ENCODE measurements around the gene AIFM1. TPM values are rescaled to one million over a fixed set of nuclear protein-coding genes. Genes with fewer than 3 reads are reported as not detected.

The AIFM1 gene
- polyA plus RNA-seq, 2 of the 4 experiments (the other 2 are of a cell fraction) = 90.2 to 103 TPM

DNA sequence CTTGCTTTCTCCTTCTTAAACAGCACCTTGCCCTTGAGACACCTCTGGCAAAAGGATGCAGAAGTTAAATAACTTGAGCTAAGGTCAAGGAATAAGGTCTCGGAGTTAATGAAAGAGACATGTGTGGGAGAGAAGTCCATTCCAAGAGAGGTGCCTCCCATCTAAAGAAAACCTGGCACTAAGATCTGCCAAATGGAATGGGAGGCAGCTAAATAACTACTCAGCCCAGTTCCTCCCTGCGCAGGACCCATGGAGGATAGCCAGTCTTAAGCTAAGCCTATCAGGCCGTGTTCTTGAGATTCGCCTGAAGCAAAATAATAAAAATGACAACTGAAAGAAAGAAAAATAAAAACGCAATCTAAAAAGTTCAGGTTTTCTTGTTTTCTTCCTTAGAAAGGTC is 34.7 kb downstream of the AIFM1 start (continued):
- no peak for TF ChIP-seq MAZ (IDR thresholded peaks at IDR 0.05; ENCODE audit: borderline replicate concordance, low read depth, low read length)
- no peak for TF ChIP-seq NR3C1 (IDR thresholded peaks at IDR 0.05)

DNA sequence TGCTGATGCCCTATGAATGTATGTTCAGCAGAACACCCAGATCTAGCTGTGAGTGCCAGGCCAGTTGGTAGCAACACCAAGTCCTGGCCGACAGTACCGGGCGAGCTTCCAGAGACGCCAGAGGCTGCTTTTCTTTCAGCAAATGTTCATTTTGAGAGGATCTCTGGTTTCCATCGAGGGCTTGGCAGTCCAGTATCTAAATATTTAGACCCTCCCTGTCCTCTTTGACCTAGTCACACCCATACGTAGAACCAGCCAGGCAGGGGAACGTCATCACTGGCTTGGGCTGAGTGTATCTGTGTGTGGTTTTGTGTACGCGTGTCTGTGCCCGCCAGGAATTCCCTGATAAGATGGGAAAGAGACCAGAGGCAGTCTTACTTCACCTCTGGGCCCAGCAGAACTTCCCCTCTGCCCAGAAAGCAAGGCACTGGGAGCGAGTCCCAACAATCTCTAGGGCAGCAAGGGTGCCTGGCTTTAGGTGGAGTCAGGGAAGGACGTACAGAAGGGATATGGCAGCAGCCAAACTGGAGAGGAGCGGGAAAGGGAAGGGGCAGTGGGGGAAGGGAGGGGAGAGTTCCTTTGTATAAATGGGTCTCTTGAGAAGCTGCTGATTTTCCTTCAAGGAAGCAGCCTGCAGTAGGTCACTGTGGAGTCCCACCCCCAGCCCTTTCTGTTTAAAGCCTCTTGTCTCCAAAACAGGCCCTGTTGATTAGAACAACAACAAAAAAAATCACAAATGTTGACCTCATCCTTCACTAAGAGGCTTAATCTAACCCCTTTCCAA is 40.4 kb downstream of the AIFM1 start:
- Histone ChIP-seq H3K4me2 (no peak overlapping the region), H3K9me3 (no peaks in the 10 kb centered on the region), H3K4me1 (peaks cover 6% of the 10 kb centered on the region; the same call in 1 of the 3 replicates), H3K27ac (no peak overlapping the region), H3K4me3 (no peak overlapping the region)
- FAIRE-seq = no peak
- DNase-seq (ENCODE audit: low read depth in 1 of 2, low spot score in 1 of 2) = no peak
- POLR2A ChIA-PET = no interaction called here
- CTCF ChIA-PET = interaction anchor here (0.6 to 0.7 kb wide), 2 partner anchors 27 to 201 kb away, joined by 3 read pairs; no protein-coding TSS in a partner anchor
- TF ChIP-seq SREBF2 (IDR thresholded peaks at IDR 0.05) = no peak
- TF ChIP-seq, protein P1, sequence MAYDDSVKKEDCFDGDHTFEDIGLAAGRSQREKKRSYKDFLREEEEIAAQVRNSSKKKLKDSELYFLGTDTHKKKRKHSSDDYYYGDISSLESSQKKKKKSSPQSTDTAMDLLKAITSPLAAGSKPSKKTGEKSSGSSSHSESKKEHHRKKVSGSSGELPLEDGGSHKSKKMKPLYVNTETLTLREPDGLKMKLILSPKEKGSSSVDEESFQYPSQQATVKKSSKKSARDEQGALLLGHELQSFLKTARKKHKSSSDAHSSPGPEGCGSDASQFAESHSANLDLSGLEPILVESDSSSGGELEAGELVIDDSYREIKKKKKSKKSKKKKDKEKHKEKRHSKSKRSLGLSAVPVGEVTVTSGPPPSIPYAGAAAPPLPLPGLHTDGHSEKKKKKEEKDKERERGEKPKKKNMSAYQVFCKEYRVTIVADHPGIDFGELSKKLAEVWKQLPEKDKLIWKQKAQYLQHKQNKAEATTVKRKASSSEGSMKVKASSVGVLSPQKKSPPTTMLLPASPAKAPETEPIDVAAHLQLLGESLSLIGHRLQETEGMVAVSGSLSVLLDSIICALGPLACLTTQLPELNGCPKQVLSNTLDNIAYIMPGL (CRISPR knock-in tag; IDR thresholded peaks at IDR 0.05; ENCODE audit: borderline replicate concordance) = no peak
- no peak for TF ChIP-seq ZFP36 (IDR thresholded peaks at IDR 0.05; ENCODE audit: borderline replicate concordance, partially characterized antibody)
- no peak for TF ChIP-seq USF2 (IDR thresholded peaks at IDR 0.05)
- TF ChIP-seq KDM5A (IDR thresholded peaks at IDR 0.05) = no peak
- TF ChIP-seq ZNF302 (CRISPR knock-in tag; IDR thresholded peaks at IDR 0.05) = no peak
- TF ChIP-seq CHD2 (IDR thresholded peaks at IDR 0.05; ENCODE audit: low read length, partially characterized antibody) = no peak
- no peak for TF ChIP-seq SMC3 (IDR thresholded peaks at IDR 0.05)
- TF ChIP-seq NR3C1 (IDR thresholded peaks at IDR 0.05) = no peak
- no peak for TF ChIP-seq ZSCAN20 (CRISPR knock-in tag; IDR thresholded peaks at IDR 0.05)
- TF ChIP-seq EHMT2 (IDR thresholded peaks at IDR 0.05; ENCODE audit: low read depth) = no peak
- TF ChIP-seq POLR2A (IDR thresholded peaks at IDR 0.05; ENCODE audit: low read length) = no peak
- TF ChIP-seq RCOR1 (IDR thresholded peaks at IDR 0.05; ENCODE audit: low read depth, low read length) = no peak
- TF ChIP-seq GATA3 (IDR thresholded peaks at IDR 0.05; ENCODE audit: borderline replicate concordance) = no peak
- TF ChIP-seq, protein P2, sequence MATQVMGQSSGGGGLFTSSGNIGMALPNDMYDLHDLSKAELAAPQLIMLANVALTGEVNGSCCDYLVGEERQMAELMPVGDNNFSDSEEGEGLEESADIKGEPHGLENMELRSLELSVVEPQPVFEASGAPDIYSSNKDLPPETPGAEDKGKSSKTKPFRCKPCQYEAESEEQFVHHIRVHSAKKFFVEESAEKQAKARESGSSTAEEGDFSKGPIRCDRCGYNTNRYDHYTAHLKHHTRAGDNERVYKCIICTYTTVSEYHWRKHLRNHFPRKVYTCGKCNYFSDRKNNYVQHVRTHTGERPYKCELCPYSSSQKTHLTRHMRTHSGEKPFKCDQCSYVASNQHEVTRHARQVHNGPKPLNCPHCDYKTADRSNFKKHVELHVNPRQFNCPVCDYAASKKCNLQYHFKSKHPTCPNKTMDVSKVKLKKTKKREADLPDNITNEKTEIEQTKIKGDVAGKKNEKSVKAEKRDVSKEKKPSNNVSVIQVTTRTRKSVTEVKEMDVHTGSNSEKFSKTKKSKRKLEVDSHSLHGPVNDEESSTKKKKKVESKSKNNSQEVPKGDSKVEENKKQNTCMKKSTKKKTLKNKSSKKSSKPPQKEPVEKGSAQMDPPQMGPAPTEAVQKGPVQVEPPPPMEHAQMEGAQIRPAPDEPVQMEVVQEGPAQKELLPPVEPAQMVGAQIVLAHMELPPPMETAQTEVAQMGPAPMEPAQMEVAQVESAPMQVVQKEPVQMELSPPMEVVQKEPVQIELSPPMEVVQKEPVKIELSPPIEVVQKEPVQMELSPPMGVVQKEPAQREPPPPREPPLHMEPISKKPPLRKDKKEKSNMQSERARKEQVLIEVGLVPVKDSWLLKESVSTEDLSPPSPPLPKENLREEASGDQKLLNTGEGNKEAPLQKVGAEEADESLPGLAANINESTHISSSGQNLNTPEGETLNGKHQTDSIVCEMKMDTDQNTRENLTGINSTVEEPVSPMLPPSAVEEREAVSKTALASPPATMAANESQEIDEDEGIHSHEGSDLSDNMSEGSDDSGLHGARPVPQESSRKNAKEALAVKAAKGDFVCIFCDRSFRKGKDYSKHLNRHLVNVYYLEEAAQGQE (IDR thresholded peaks at IDR 0.05) = no peak
- ATAC-seq = no peak
- 85% methylated on average over 13 of the region's 13 CpGs for WGBS (ENCODE audit: missing lambda C conversion rate)

- CTCF ChIA-PET = interaction anchor here (0.7 kb wide), 1 partner anchor 28 kb away, joined by 3 read pairs; no protein-coding TSS in a partner anchor
Observed at GRCh38 chrX:130124577-130124976, 41.1 kb downstream of the AIFM1 start.

More at GRCh38 chrX:130124577-130124976, 41.1 kb downstream of the AIFM1 start:
- Histone ChIP-seq H3K9me3 (no peaks in the 10 kb centered on the region), H3K27ac (no peak overlapping the region), H3K4me1 (peaks cover 10% of the 10 kb centered on the region; the same call in 2 of the 3 replicates), H3K4me3 (no peak overlapping the region), H3K4me2 (no peak overlapping the region)
- no peak for DNase-seq (ENCODE audit: low read depth in 1 of 2, low spot score in 1 of 2)
- FAIRE-seq = no peak
- TF ChIP-seq HOXA7 (CRISPR knock-in tag; IDR thresholded peaks at IDR 0.05) (no peak), RAD21 (conservative IDR thresholded peaks at IDR 0.05 in 1 of 2, IDR thresholded peaks at IDR 0.05 in 1 of 2) (no peak), RNF2 (IDR thresholded peaks at IDR 0.05; ENCODE audit: borderline replicate concordance, low read depth) (no peak), ZFP36 (IDR thresholded peaks at IDR 0.05; ENCODE audit: borderline replicate concordance, partially characterized antibody) (no peak), EHF (CRISPR knock-in tag; IDR thresholded peaks at IDR 0.05) (no peak), KDM1A (IDR thresholded peaks at IDR 0.05; ENCODE audit: low read depth) (no peak), ESRRA (IDR thresholded peaks at IDR 0.05; ENCODE audit: borderline replicate concordance, low read length) (no peak), PHF8 (IDR thresholded peaks at IDR 0.05; ENCODE audit: borderline replicate concordance, low read depth) (no peak)
- WGBS (ENCODE audit: missing lambda C conversion rate) = 94% methylated on average over 4 of the region's 4 CpGs
- no peak for ATAC-seq
- POLR2A ChIA-PET = no interaction called here

All from A549 (cell line).